Measurements from ENCODE around the gene LRP8. TPM values are rescaled to one million over a fixed set of nuclear protein-coding genes. Genes with fewer than 3 reads are reported as not detected.
A peak's percentile ranks its signal among the peaks of the same experiment; 100 is the strongest.

Gene LRP8
- total and polyA plus RNA-seq, 9 of the 15 experiments (the other 6 are each of a cell fraction or from before 2014, with no cell fraction given), result 7.1 to 56.1 (median 31.3) TPM

GRCh38 chr1:53275566-53275965, 52.3 kb downstream of the LRP8 start:
- intact Hi-C loops (cut with micrococcal nuclease), result no loop called here
- Histone ChIP-seq H3K4me3 (no peak overlapping the region), H3K79me2 (ENCODE audit: control insufficient read depth, insufficient read depth, low read length) (no peaks in the 10 kb centered on the region), H3K27me3 (ENCODE audit: control insufficient read depth in 2 of 2, insufficient read depth in 2 of 2, low read length in 2 of 2) (no peaks in the 10 kb centered on the region), H3K36me3 (ENCODE audit: control insufficient read depth, insufficient read depth, low read length) (peaks cover 91% of the 10 kb centered on the region), H3K9me1 (ENCODE audit: control insufficient read depth, insufficient read depth, low read length) (peaks cover 3% of the 10 kb centered on the region), H3K9me3 (replicated peaks; ENCODE audit: control insufficient read depth, insufficient read depth, low read depth, low read length) (no peaks in the 10 kb centered on the region), H4K20me1 (replicated peaks; ENCODE audit: control insufficient read depth, insufficient read depth, low read length) (peaks cover 10% of the 10 kb centered on the region; the same call in 1 of the 2 replicates), H3K27ac (ENCODE audit: extremely low read depth, low read depth, low read length) (no peak overlapping the region), H3K4me1 (replicated peaks in 1 of 2; ENCODE audit: control insufficient read depth in 2 of 2, insufficient read depth in 2 of 2, low read length in 2 of 2) (peaks cover 6% of the 10 kb centered on the region in 2 experiments; a peak in 2 of 5 replicates), H2AFZ (ENCODE audit: low read depth, low read length) (no peak overlapping the region), H3K4me2 (ENCODE audit: insufficient read depth, low read length) (no peak overlapping the region), H3K9ac (ENCODE audit: insufficient read depth in 1 of 2, low read depth in 2 of 2, low read length in 2 of 2) (0 out of 4 replicates have a peak overlapping the region, but pooled peaks of 1 of the 2 experiments have one; percentile 10)
- FAIRE-seq (no peak), ATAC-seq (no peak), DNase-seq (ENCODE audit: extremely low read depth in 1 of 4, low spot score in 3 of 4) (no peak)
- in situ Hi-C loops (cut with MboI), result loop anchor here (5.0 kb wide), 1 partner anchor 117 kb away; no protein-coding TSS in a partner anchor
- POLR2A ChIA-PET, result no interaction called here
- CTCF ChIA-PET (ENCODE audit: low intra/inter-chr PET ratio), result interaction anchor here (5.9 kb wide), 1 partner anchor 117 kb away, joined by 123 read pairs; no protein-coding TSS in a partner anchor
- BruUV-seq (replicated peaks), result no TSS peak
- 96% methylated on average over 3 of the region's 3 CpGs for WGBS (ENCODE audit: insufficient coverage, low coverage, missing lambda C conversion rate)
- TF ChIP-seq ZBTB2 (IDR thresholded peaks at IDR 0.05) (no peak), NFIC (IDR thresholded peaks at IDR 0.05) (no peak), ZFPM2 (CRISPR knock-in tag; IDR thresholded peaks at IDR 0.05) (no peak), ZNF239 (CRISPR knock-in tag; IDR thresholded peaks at IDR 0.05) (no peak), ETV5 (CRISPR knock-in tag; IDR thresholded peaks at IDR 0.05; ENCODE audit: low read depth) (no peak), POLR2AphosphoS5 (IDR thresholded peaks at IDR 0.05; ENCODE audit: control insufficient read depth, insufficient read depth, low read depth, low read length) (no peak), CUX1 (CRISPR knock-in tag; IDR thresholded peaks at IDR 0.05) (no peak), HNRNPLL (IDR thresholded peaks at IDR 0.05; ENCODE audit: low read depth, low read length, poor library complexity, severe bottlenecking) (no peak), ZNF511 (CRISPR knock-in tag; IDR thresholded peaks at IDR 0.05) (no peak), MAFF (IDR thresholded peaks at IDR 0.05; ENCODE audit: low read length) (no peak), THRA (IDR thresholded peaks at IDR 0.05) (no peak), OTX1 (CRISPR knock-in tag; IDR thresholded peaks at IDR 0.05) (no peak), CHD1 (IDR thresholded peaks at IDR 0.05; ENCODE audit: low read length) (no peak), YBX1 (IDR thresholded peaks at IDR 0.05) (no peak), ZNF75A (CRISPR knock-in tag; IDR thresholded peaks at IDR 0.05) (no peak)

All from K562 (cell line).